GM21529 (cell line): ENCODE results near the gene DDX4.
"Not testable (repeated sequence)": the region's sequence is repeated elsewhere in the genome, so short reads cannot be mapped to it uniquely, and the experiment has no call there.

Experiments used
- ATAC-seq: cut with Tn5 transposase; IDR thresholded peaks from one replicate; pipeline ENCODE4 v1.9.1; 2021; ENCODE audit not compliant: unreplicated experiment

DDX4 gene

GRCh38 chr5:55720188-55720703 is 17.6 kb upstream of the DDX4 start:
- peak; percentile 44 for ATAC-seq

- ATAC-seq = no peak
Measured at GRCh38 chr5:55724281-55724680, 13.6 kb upstream of the DDX4 start.

GRCh38 chr5:55731848-55732247 is 6.0 kb upstream of the DDX4 start:
- no peak for ATAC-seq

GRCh38 chr5:55732585-55732984 is 5.3 kb upstream of the DDX4 start:
- ATAC-seq = no peak

GRCh38 chr5:55734658-55735057 is 3.2 kb upstream of the DDX4 start:
- no peak for ATAC-seq

GRCh38 chr5:55742778-55743177 is 4.9 kb downstream of the DDX4 start:
- ATAC-seq = no peak

- ATAC-seq = no peak
Measured at GRCh38 chr5:55747778-55748318, 10.0 kb downstream of the DDX4 start.

- ATAC-seq = no peak
Measured at GRCh38 chr5:55749387-55749786, 11.5 kb downstream of the DDX4 start.

GRCh38 chr5:55750063-55750462 is 12.2 kb downstream of the DDX4 start:
- no peak for ATAC-seq

- ATAC-seq = no peak
Measured at GRCh38 chr5:55750499-55750898, 12.6 kb downstream of the DDX4 start.

- no peak for ATAC-seq
Measured at GRCh38 chr5:55758231-55758630, 20.4 kb downstream of the DDX4 start.

GRCh38 chr5:55758714-55759113 is 20.9 kb downstream of the DDX4 start:
- no peak for ATAC-seq

GRCh38 chr5:55761721-55762120 is 23.9 kb downstream of the DDX4 start:
- not testable (repeated sequence) for ATAC-seq

- no peak for ATAC-seq
Measured at GRCh38 chr5:55763746-55764420, 26.0 kb downstream of the DDX4 start.

- ATAC-seq = no peak
Measured at GRCh38 chr5:55768279-55768678, 30.4 kb downstream of the DDX4 start.

- ATAC-seq = peak; percentile 79
Measured at GRCh38 chr5:55771175-55771655, 33.4 kb downstream of the DDX4 start.

- ATAC-seq = no peak
Measured at GRCh38 chr5:55773057-55773456, 35.2 kb downstream of the DDX4 start.

- no peak for ATAC-seq
Measured at GRCh38 chr5:55777332-55777731, 39.5 kb downstream of the DDX4 start.

- no peak for ATAC-seq
Measured at GRCh38 chr5:55800924-55801323, 63.1 kb downstream of the DDX4 start.

GRCh38 chr5:55808814-55809213 is 71.0 kb downstream of the DDX4 start:
- not testable (repeated sequence) for ATAC-seq

GRCh38 chr5:55815939-55816338 is 78.1 kb downstream of the DDX4 start:
- not testable (repeated sequence) for ATAC-seq

GRCh38 chr5:55816342-55816741 is 78.5 kb downstream of the DDX4 start:
- ATAC-seq = no peak

- ATAC-seq = no peak
Measured at GRCh38 chr5:55817030-55817429, 79.2 kb downstream of the DDX4 start.
